ENCODE data around the gene TOPAZ1.

The TOPAZ1 gene

GRCh38 chr3:44242721-44243120, 1.0 kb downstream of the TOPAZ1 start:
- no peak for DNase-seq (ENCODE audit: low read depth in 2 of 2)

- no peak for DNase-seq (ENCODE audit: low read depth in 2 of 2)
These were observed 6.5 kb downstream of the TOPAZ1 start for GRCh38 chr3:44248152-44248551.

GRCh38 chr3:44252332-44252959, 10.8 kb downstream of the TOPAZ1 start:
- no peak for DNase-seq (ENCODE audit: low read depth in 2 of 2)

GRCh38 chr3:44259404-44259803, 17.7 kb downstream of the TOPAZ1 start:
- no peak for DNase-seq (ENCODE audit: low read depth in 2 of 2)

- DNase-seq (ENCODE audit: low read depth in 2 of 2), result no peak
These were observed 22.5 kb downstream of the TOPAZ1 start for GRCh38 chr3:44264146-44264545.

GRCh38 chr3:44265815-44266214, 24.1 kb downstream of the TOPAZ1 start:
- DNase-seq (ENCODE audit: low read depth in 2 of 2), result no peak

- DNase-seq (ENCODE audit: low read depth in 2 of 2), result no peak
These were observed 30.5 kb downstream of the TOPAZ1 start for GRCh38 chr3:44272191-44272590.

- DNase-seq (ENCODE audit: low read depth in 2 of 2), result no peak
These were observed 36.2 kb downstream of the TOPAZ1 start for GRCh38 chr3:44277925-44278324.

GRCh38 chr3:44280077-44280476, 38.4 kb downstream of the TOPAZ1 start:
- no peak for DNase-seq (ENCODE audit: low read depth in 2 of 2)

- no peak for DNase-seq (ENCODE audit: low read depth in 2 of 2)
These were observed 38.9 kb downstream of the TOPAZ1 start for GRCh38 chr3:44280631-44281030.

GRCh38 chr3:44284949-44285348, 43.3 kb downstream of the TOPAZ1 start:
- DNase-seq (ENCODE audit: low read depth in 2 of 2), result no peak

- no peak for DNase-seq (ENCODE audit: low read depth in 2 of 2)
These were observed 48.3 kb downstream of the TOPAZ1 start for GRCh38 chr3:44289882-44290462.

GRCh38 chr3:44292276-44292675, 50.6 kb downstream of the TOPAZ1 start:
- no peak for DNase-seq (ENCODE audit: low read depth in 2 of 2)

GRCh38 chr3:44292947-44293346, 51.3 kb downstream of the TOPAZ1 start:
- no peak for DNase-seq (ENCODE audit: low read depth in 2 of 2)

- DNase-seq (ENCODE audit: low read depth in 2 of 2), result no peak
These were observed 55.6 kb downstream of the TOPAZ1 start for GRCh38 chr3:44297255-44297654.

GRCh38 chr3:44301746-44302145, 60.1 kb downstream of the TOPAZ1 start:
- DNase-seq (ENCODE audit: low read depth in 2 of 2), result no peak

GRCh38 chr3:44309500-44309899, 67.8 kb downstream of the TOPAZ1 start:
- DNase-seq (ENCODE audit: low read depth in 2 of 2), result no peak

GRCh38 chr3:44318891-44319311, 77.2 kb downstream of the TOPAZ1 start:
- no peak for DNase-seq (ENCODE audit: low read depth in 2 of 2)

- DNase-seq (ENCODE audit: low read depth in 2 of 2), result no peak
These were observed 79.6 kb downstream of the TOPAZ1 start for GRCh38 chr3:44321335-44321734.

- DNase-seq (ENCODE audit: low read depth in 2 of 2), result no peak
These were observed 81.8 kb downstream of the TOPAZ1 start for GRCh38 chr3:44323341-44323955.

GRCh38 chr3:44324584-44324983, 82.9 kb downstream of the TOPAZ1 start:
- no peak for DNase-seq (ENCODE audit: low read depth in 2 of 2)

GRCh38 chr3:44326019-44326418, 84.3 kb downstream of the TOPAZ1 start:
- DNase-seq (ENCODE audit: low read depth in 2 of 2), result no peak

GRCh38 chr3:44326515-44326914, 84.8 kb downstream of the TOPAZ1 start:
- DNase-seq (ENCODE audit: low read depth in 2 of 2), result no peak
